Panc1 (cell line): ENCODE results near the gene CAMK1D. TPM values are rescaled to one million over a fixed set of nuclear protein-coding genes. Genes with fewer than 3 reads are reported as not detected.

ENCODE experiments used
- ATAC-seq: fragments of 200-7000 bp; cut with Tn5 transposase; 2 replicates; pipeline ENCODE4 v1.9.1; 2020; ENCODE audit warnings: mild to moderate bottlenecking, moderate library complexity
- BruUV-seq: library from RNA; stranded (reverse); fragments of 400-500 nt; replicated peaks from 2 replicates; lab custom pipeline; 2021; lab: Mats Ljungman, UMichigan
- CTCF ChIA-PET: fragments of 300-600 bp; sonication (Branson Sonifier 250); formaldehyde crosslinking; loops from one replicate; lab custom pipeline; 2022; ENCODE audit warnings: antibody characterized with exemption; lab: Charles Lee
- POLR2A ChIA-PET: fragments of 300-600 bp; sonication (Branson Sonifier 250); formaldehyde crosslinking; loops from one replicate; lab custom pipeline; 2022; ENCODE audit warnings: antibody characterized with exemption; lab: Charles Lee
- DNase-seq: peaks from one replicate; pipeline ENCODE4 v3.0.0-alpha.2; 2010; ENCODE audit warnings: low read depth, low spot score
- H3K27ac ChIP-seq: 2 replicates; pipeline ENCODE4 v1.5.1; 2011; ENCODE audit warnings: mild to moderate bottlenecking, low read length, inconsistent platforms
- H3K27me3 ChIP-seq: fragments of 200-500 bp; sonication (Bioruptor generic); 2 replicates; pipeline ENCODE4 v1.6.0; 2014; ENCODE audit warnings: low read length, inconsistent platforms; ENCODE audit not compliant: control insufficient read depth, insufficient read depth
- H3K36me3 ChIP-seq: fragments of 200-500 bp; sonication (Bioruptor generic); 2 replicates; pipeline ENCODE4 v1.5.1; 2014; ENCODE audit warnings: inconsistent platforms, mild to moderate bottlenecking, low read length, moderate library complexity; ENCODE audit not compliant: control insufficient read depth, insufficient read depth
- H3K4me1 ChIP-seq: 2 replicates; pipeline ENCODE4 v1.5.1; 2011; ENCODE audit warnings: inconsistent platforms, mild to moderate bottlenecking, low read length, moderate library complexity; ENCODE audit not compliant: control insufficient read depth, insufficient read depth
- H3K4me3 ChIP-seq, 2 experiments: 2 replicates each; pipeline ENCODE4 v1.5.1; 2011 to 2012; ENCODE audit warnings: low read depth in 2 of 2, low read length in 2 of 2, mild to moderate bottlenecking in 2 of 2, inconsistent platforms in 1 of 2, moderate library complexity in 1 of 2
- H3K9me3 ChIP-seq: fragments of 200-500 bp; sonication (Bioruptor generic); 2 replicates; pipeline ENCODE4 v1.5.1; 2014; ENCODE audit warnings: low read depth, mild to moderate bottlenecking, inconsistent platforms, low read length, moderate library complexity; ENCODE audit not compliant: control insufficient read depth, insufficient read depth
- CTCF ChIP-seq: fragments of 450-650 bp; IDR thresholded peaks from 2 replicates; pipeline ENCODE4 v1.5.1; 2017; ENCODE audit warnings: mild to moderate bottlenecking
- POLR2AphosphoS5 ChIP-seq: IDR thresholded peaks from 2 replicates; pipeline ENCODE4 v1.6.1; 2012; ENCODE audit warnings: mild to moderate bottlenecking, low read depth, low read length, moderate library complexity
- REST ChIP-seq, 2 experiments: IDR thresholded peaks; 2 replicates each; pipeline ENCODE4 v1.6.1; 2011 to 2012; ENCODE audit warnings: low read depth in 2 of 2, control low read depth in 1 of 2, low read length in 1 of 2, mild to moderate bottlenecking in 1 of 2, moderate library complexity in 1 of 2; ENCODE audit not compliant: insufficient read depth in 1 of 2
- SIN3A ChIP-seq: IDR thresholded peaks from 2 replicates; pipeline ENCODE4 v1.6.1; 2012; ENCODE audit warnings: low read depth, mild to moderate bottlenecking, low read length, moderate library complexity, borderline replicate concordance; ENCODE audit not compliant: insufficient read depth
- TCF7L2 ChIP-seq: IDR thresholded peaks from 2 replicates; pipeline ENCODE4 v1.6.1; 2011; ENCODE audit warnings: mild to moderate bottlenecking, low read depth, low read length, inconsistent platforms
- in situ Hi-C: cut with HindIII; loops from 2 replicates; pipeline ENCODE4 v1.10.0; 2016; ENCODE audit warnings: low sequenced_read_pairs, low pct_unique_long_range_greater_than_20kb
- intact Hi-C: fragments of 100-400 bp; cut with micrococcal nuclease; formaldehyde crosslinking; loops from one replicate; pipeline ENCODE4 v1.10.0; 2022; ENCODE audit not compliant: unreplicated experiment
- total RNA-seq: library from RNA; stranded (reverse); gene quantifications from one replicate; pipeline ENCODE4 v1.2.1, GENCODE V29; 2021; ENCODE audit not compliant: unreplicated experiment

CAMK1D gene
- total RNA-seq, 1 experiment from 2014 or later: 5.7 TPM

- in situ Hi-C loops (no loop called here), intact Hi-C loops (no loop called here)
- Histone ChIP-seq H3K27me3 (no peaks in the 10 kb centered on the region), H3K36me3 (no peaks in the 10 kb centered on the region), H3K27ac (no peak overlapping the region), H3K4me3 (no peak overlapping the region), H3K9me3 (no peaks in the 10 kb centered on the region), H3K4me1 (no peaks in the 10 kb centered on the region)
- ChIA-PET POLR2A (interaction anchor here (0.5 kb wide), 1 partner anchor 29 kb away, joined by 3 read pairs; no protein-coding TSS in a partner anchor), CTCF (interaction anchor here (0.5 kb wide), 1 partner anchor 92 kb away, joined by 4 read pairs; no protein-coding TSS in a partner anchor)
- DNase-seq (no peak), ATAC-seq (no peak)
- TF ChIP-seq REST (IDR thresholded peaks at IDR 0.05; ENCODE audit: insufficient read depth in 1 of 2, low read depth in 2 of 2, low read length in 1 of 2): no peak
- no peak for TF ChIP-seq SIN3A
- no peak for TF ChIP-seq TCF7L2
- no peak for TF ChIP-seq POLR2AphosphoS5
- no peak for TF ChIP-seq CTCF
- BruUV-seq: no TSS peak
Observed at GRCh38 chr10:12812571-12812970, 463.2 kb downstream of the CAMK1D start.

- H3K9me3 ChIP-seq: no peaks in the 10 kb centered on the region
- H3K27me3 ChIP-seq: no peaks in the 10 kb centered on the region
- TF ChIP-seq REST (IDR thresholded peaks at IDR 0.05; ENCODE audit: insufficient read depth in 1 of 2, low read depth in 2 of 2, low read length in 1 of 2) (no peak), TCF7L2 (no peak), SIN3A (no peak), POLR2AphosphoS5 (no peak), CTCF (no peak)
- H3K4me1 ChIP-seq: no peaks in the 10 kb centered on the region
- BruUV-seq: no TSS peak
- CTCF ChIA-PET: no interaction called here
- H3K27ac ChIP-seq: no peak overlapping the region
- ATAC-seq (no peak), DNase-seq (no peak)
- H3K4me3 ChIP-seq: no peak overlapping the region
- no peaks in the 10 kb centered on the region for H3K36me3 ChIP-seq
- POLR2A ChIA-PET: interaction anchor here (0.6 kb wide), 1 partner anchor 540 kb away, joined by 3 read pairs; no protein-coding TSS in a partner anchor
- in situ Hi-C loops (no loop called here), intact Hi-C loops (no loop called here)
Observed at GRCh38 chr10:12814166-12814565, 464.8 kb downstream of the CAMK1D start.
